Cardiac muscle cell (in vitro differentiated cells and primary cell): ENCODE results near the gene NSD1. TPM values are rescaled to one million over a fixed set of nuclear protein-coding genes. Genes with fewer than 3 reads are reported as not detected.

Experiments used
- DNase-seq, 2 donors: peaks; one replicate each; pipeline versions ENCODE4 v3.0.0 to v3.0.0-alpha.2; 2010 to 2017; ENCODE audit warnings: low read depth in 1 of 2, low spot score in 1 of 2
- H3K27ac ChIP-seq: fragments of 200-600 bp; sonication (generic); 2 replicates; pipeline ENCODE4 v1.5.1; 2016
- H3K27me3 ChIP-seq: fragments of 200-600 bp; sonication (generic); 2 replicates; pipeline ENCODE4 v1.6.0; 2016; ENCODE audit warnings: control low read depth
- H3K36me3 ChIP-seq: fragments of 200-600 bp; sonication (generic); 2 replicates; pipeline ENCODE4 v1.5.1; 2016; ENCODE audit warnings: control low read depth
- H3K4me1 ChIP-seq: fragments of 200-600 bp; sonication (generic); 2 replicates; pipeline ENCODE4 v1.8.1; 2017; ENCODE audit warnings: low read depth, mild to moderate bottlenecking, mixed run types
- H3K4me3 ChIP-seq: fragments of 200-600 bp; sonication (generic); 2 replicates; pipeline ENCODE4 v1.5.1; 2016; ENCODE audit warnings: mild to moderate bottlenecking
- H3K9me3 ChIP-seq: fragments of 200-600 bp; sonication (generic); 2 replicates; pipeline ENCODE4 v1.5.1; 2017; ENCODE audit warnings: low read depth, mild to moderate bottlenecking, control low read depth
- CTCF ChIP-seq: IDR thresholded peaks from 2 replicates; pipeline ENCODE4 v1.5.1; 2012; ENCODE audit warnings: low read depth, mild to moderate bottlenecking, low read length
- polyA plus RNA-seq: library from polyadenylated mRNA; unstranded; fragments of >200 nt; fragmentation: Nextera tagmentation; extraction: Ambion mirVana; gene quantifications from 2 replicates; pipeline ENCODE4 v1.2.1, GENCODE V29; 2016
- total RNA-seq: library from RNA; depleted of rRNA; stranded (reverse); fragments of >200 nt; gene quantifications from 2 replicates; pipeline ENCODE4 v1.2.3, GENCODE V29; 2016

The NSD1 gene
- total and polyA plus RNA-seq, 2 experiments from 2014 or later, result 37.8 to 37.9 TPM

DNA sequence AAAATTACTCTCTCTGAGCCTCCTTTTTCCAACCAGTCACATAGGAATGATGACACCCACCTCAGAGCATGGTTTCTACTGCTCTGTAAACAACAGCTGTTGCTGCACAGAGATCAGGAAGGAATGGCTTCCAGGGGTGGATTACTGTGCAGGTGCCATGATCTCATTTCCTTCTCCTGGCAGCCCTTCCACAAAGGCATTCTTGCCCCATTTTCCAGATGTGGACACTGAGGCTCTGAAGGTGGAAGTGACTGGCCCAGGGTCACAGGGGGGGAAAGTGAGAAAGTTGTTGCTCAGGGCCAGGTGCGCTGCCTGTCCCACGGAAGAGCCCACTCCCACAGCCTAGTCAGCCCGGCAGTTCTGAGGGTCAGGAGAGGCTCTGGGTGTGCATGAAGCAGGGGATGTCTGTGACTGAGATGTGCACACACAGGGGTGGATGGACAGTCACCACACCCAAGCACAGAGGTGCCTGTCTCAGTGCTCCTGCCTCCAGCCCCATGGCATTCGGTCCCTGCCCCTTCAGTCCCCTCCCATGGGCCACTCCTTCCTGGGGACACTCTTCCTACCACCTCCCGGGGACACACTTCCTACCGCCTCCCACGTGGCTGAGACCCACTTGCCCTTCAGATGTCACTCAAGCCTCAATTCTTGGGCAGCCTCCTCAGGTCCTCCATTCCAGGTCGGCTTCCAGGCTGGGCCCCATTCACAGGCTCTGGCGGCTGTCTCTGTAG lies 29.9 kb upstream of the NSD1 start:
- H3K4me3 ChIP-seq, result no peak overlapping the region
- H3K4me1 ChIP-seq, result no peaks in the 10 kb centered on the region
- no peaks in the 10 kb centered on the region for H3K9me3 ChIP-seq
- peaks cover 5% of the 10 kb centered on the region for H3K27me3 ChIP-seq
- DNase-seq, result no peak
- TF ChIP-seq CTCF, result no peak
- H3K27ac ChIP-seq, result no peak overlapping the region
- H3K36me3 ChIP-seq, result no peaks in the 10 kb centered on the region

DNA sequence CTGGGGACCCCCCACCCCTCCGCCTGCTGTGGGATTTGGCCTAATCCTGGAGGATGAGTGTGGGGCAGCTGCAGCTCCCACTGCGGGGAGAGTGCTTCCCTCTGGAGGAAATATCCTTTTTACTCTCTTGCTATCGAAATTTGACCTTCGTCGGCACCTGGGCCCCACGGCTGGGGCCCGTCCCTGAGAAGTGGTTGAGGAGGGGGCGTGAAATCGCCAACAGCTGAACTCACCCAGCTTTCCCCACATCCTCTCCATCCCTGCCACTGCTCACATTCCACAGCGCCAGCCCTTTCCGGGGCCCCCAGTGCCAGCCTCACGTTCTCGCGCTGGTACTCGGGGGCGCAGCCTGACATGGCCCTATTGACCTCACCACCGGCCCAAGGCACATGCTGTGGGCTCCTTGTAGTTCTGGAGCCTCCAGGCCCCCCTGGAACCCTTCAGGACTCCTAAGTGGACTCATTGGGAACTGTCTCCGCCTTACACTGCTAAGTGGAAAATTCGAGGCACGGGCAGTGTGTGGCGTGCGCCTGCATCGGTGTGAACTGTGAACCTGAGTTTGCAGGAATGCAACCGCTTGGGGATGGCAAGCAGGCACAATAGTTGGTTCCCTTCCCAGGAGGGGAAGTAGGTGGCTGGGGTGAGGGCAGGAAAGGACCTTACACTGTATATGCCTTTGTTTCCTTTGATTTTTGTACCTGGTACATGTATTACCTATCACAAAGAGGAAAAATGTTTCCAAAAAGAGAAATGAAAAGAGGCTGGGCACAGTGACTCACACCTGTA lies 27.7 kb upstream of the NSD1 start:
- no peak overlapping the region for H3K4me3 ChIP-seq
- H3K27me3 ChIP-seq, result no peaks in the 10 kb centered on the region
- no peaks in the 10 kb centered on the region for H3K4me1 ChIP-seq
- H3K9me3 ChIP-seq, result no peaks in the 10 kb centered on the region
- no peak for DNase-seq
- no peak for TF ChIP-seq CTCF
- no peak overlapping the region for H3K27ac ChIP-seq
- H3K36me3 ChIP-seq, result no peaks in the 10 kb centered on the region

DNA sequence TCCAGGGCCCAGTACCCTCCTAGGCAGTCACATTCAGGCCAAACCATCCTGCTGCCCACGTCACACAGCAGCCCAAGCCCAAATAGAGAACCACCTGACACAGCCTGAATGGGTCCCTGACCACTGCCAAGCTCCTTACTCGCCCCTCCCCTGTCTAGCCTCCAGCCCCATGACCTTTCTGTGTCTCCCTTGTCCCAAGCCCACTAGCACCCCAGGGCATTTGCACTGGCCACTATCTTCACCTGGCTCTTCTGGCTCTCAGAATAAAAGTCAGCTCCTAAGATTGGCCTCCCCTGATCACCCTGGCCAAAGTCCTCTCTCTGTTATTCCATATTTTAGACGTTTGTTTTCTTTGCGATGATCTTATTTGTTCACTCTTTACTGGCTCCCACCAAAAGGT lies 26.4 kb upstream of the NSD1 start:
- no peaks in the 10 kb centered on the region for H3K36me3 ChIP-seq
- H3K27ac ChIP-seq, result no peak overlapping the region
- H3K4me1 ChIP-seq, result no peaks in the 10 kb centered on the region
- H3K4me3 ChIP-seq, result no peak overlapping the region
- no peaks in the 10 kb centered on the region for H3K27me3 ChIP-seq
- DNase-seq, result no peak
- H3K9me3 ChIP-seq, result no peaks in the 10 kb centered on the region
- TF ChIP-seq CTCF, result no peak

DNA sequence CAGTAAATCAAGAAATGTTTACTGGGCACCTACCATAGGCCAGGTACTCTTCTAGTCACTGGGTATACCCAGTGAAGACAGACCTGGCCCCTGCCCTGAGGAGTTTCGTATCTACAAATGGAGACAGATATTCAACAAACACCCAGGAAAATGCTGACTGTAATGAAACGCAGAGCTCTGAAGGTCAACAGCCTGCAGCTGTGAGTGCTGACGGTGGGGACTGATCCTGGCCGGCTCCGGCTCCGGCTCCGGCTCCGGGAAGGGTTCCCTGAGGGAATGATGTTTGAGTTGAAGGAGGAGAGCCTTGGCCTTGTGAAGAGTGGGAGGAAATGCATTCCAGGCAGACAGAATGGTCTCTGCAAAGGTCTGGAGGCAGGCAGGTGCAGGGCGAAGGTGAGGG lies 23.8 kb upstream of the NSD1 start:
- peak in 1 of 2 donors; percentile 34 for DNase-seq
- no peaks in the 10 kb centered on the region for H3K9me3 ChIP-seq
- H3K4me1 ChIP-seq, result no peaks in the 10 kb centered on the region
- H3K27me3 ChIP-seq, result peaks cover 4% of the 10 kb centered on the region
- H3K36me3 ChIP-seq, result no peaks in the 10 kb centered on the region
- no peak overlapping the region for H3K27ac ChIP-seq
- no peak for TF ChIP-seq CTCF
- no peak overlapping the region for H3K4me3 ChIP-seq

DNA sequence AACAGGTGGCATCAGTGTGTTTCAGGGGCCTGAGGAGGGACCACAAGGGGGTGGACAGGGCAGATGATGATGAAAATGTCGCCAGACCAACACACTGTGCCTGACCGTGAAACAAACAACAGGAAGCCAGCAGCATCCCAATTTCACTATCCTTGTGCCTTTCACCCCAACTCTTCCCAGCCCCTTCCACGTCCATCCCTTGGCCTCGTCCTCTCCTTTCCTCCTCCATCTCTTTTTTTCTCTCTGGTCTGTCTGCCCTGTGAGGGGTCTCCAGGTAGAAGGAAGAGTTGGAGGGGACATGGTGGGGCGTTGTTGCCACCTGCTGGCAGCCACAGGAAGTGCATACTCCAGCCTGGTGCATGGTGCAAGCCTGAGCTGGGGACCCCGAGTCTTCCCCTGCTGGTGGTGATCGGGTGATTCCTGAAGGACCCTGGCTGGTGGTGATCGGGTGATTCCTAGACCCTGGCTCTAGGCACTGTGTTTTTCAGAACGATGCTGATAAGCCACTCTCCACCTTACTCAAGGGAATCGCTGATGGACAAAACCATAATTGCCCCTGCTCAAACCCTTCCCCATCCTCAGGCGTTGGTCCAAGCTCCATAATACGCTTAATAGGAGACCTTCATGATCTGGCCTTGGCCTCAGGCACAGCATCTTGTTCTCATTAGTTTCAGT lies 21.7 kb upstream of the NSD1 start:
- peaks cover 4% of the 10 kb centered on the region for H3K27me3 ChIP-seq
- no peaks in the 10 kb centered on the region for H3K9me3 ChIP-seq
- no peak overlapping the region for H3K4me3 ChIP-seq
- peak; percentile 57 to 70 for DNase-seq
- TF ChIP-seq CTCF, result peak; percentile 98
- H3K4me1 ChIP-seq, result no peaks in the 10 kb centered on the region
- no peak overlapping the region for H3K27ac ChIP-seq
- H3K36me3 ChIP-seq, result no peaks in the 10 kb centered on the region
